ENCODE results near the gene GRIP1. TPM values are rescaled to one million over a fixed set of nuclear protein-coding genes. Genes with fewer than 3 reads are reported as not detected.

The GRIP1 gene
- total RNA-seq, 1 donor from 2014 or later: 9.1 TPM

DNA sequence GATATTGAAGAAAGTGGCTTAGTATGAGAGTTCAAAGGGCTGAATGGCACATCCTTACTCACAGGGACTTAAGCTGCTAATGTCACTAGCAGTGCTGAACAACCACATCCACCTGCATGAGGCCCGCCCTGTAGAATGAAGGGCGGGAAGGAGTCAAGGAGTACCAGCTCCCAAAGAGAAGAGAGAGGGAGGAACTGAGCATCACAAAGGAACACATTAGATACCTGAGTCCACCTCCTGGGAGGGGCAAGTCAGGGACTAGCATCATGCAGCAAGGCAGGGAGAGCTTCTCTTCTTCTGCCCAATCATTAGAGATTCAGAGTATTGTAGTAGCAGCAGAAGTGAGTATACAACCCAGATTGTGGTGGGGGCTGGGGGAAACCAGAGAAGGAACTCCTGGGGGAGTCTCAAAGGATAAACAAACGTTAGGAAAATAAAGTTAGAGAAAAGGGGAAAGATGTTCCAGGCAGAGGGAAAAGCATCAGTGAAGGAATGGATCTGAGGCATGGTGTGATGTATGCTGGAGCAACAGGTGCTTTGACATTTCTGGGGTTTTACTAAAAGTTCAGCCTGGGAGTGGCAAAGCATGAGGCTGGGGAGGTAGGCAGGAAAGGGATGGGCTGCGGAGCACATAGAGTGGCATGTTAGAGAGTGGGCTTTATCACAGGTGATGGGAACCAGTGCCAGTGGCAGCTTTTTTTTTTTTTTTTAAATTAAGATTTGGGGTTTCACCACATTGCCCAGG is 21.0 kb upstream of the GRIP1 start:
- TF ChIP-seq, protein P1, sequence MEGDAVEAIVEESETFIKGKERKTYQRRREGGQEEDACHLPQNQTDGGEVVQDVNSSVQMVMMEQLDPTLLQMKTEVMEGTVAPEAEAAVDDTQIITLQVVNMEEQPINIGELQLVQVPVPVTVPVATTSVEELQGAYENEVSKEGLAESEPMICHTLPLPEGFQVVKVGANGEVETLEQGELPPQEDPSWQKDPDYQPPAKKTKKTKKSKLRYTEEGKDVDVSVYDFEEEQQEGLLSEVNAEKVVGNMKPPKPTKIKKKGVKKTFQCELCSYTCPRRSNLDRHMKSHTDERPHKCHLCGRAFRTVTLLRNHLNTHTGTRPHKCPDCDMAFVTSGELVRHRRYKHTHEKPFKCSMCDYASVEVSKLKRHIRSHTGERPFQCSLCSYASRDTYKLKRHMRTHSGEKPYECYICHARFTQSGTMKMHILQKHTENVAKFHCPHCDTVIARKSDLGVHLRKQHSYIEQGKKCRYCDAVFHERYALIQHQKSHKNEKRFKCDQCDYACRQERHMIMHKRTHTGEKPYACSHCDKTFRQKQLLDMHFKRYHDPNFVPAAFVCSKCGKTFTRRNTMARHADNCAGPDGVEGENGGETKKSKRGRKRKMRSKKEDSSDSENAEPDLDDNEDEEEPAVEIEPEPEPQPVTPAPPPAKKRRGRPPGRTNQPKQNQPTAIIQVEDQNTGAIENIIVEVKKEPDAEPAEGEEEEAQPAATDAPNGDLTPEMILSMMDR (IDR thresholded peaks at IDR 0.05): no peak
- H3K27ac Mint-ChIP-seq (ENCODE audit: unreplicated experiment): no peak overlapping the region
- no peaks in the 10 kb centered on the region for H3K36me3 Mint-ChIP-seq (ENCODE audit: unreplicated experiment)
- no peak for DNase-seq (ENCODE audit: extremely low spot score, unreplicated experiment)
- H3K4me3 Mint-ChIP-seq (ENCODE audit: unreplicated experiment): no peak overlapping the region
- peaks cover 35% of the 10 kb centered on the region for H3K27me3 Mint-ChIP-seq (ENCODE audit: unreplicated experiment)
- no peaks in the 10 kb centered on the region for H3K9me3 Mint-ChIP-seq (ENCODE audit: unreplicated experiment)
- no peaks in the 10 kb centered on the region for H3K4me1 Mint-ChIP-seq (ENCODE audit: unreplicated experiment)

DNA sequence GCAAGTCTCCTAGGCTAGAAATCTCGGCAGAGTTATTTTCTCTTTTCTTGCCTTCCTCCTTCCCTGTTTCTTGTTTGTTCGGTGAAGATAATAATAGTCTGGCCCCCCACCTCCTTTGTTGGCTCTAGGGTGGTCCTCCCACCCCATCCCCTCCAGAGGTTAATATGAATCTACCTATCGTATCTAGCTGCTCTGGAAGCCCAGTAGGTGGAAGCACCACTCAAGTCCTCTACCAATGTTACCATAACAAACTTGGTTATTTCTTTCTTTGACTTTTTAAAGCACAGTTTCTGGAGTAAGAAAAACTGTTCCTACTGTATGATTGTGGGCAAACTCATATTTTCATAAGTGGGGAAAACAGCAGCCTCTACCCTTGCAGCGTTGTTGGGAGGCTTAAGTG is 19.7 kb upstream of the GRIP1 start:
- Mint-ChIP-seq H3K4me3 (ENCODE audit: unreplicated experiment) (no peak overlapping the region), H3K27ac (ENCODE audit: unreplicated experiment) (no peak overlapping the region), H3K4me1 (ENCODE audit: unreplicated experiment) (no peaks in the 10 kb centered on the region), H3K36me3 (ENCODE audit: unreplicated experiment) (no peaks in the 10 kb centered on the region), H3K27me3 (ENCODE audit: unreplicated experiment) (peaks cover 32% of the 10 kb centered on the region), H3K9me3 (ENCODE audit: unreplicated experiment) (no peaks in the 10 kb centered on the region)
- no peak for DNase-seq (ENCODE audit: extremely low spot score, unreplicated experiment)
- TF ChIP-seq, protein P1 (IDR thresholded peaks at IDR 0.05): no peak

DNA sequence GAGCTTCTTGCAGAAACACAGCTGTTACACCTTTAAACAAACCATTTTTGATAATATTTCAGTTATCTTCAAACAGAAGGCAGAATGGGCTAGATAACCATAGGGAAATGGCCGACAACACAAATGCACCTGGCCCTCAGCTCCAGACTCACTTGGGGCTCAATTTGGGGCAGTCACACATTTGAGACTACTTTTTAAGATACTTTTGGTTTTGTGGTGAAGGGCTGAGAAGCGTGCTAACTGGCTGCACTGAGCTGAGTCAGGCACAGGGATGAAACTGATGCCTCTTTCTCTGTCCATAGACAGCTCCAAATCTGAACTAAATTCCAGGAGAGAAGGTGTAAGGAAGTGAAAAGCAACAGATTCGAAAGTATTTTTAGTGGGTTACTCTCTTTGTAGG is 18.5 kb upstream of the GRIP1 start:
- H3K36me3 Mint-ChIP-seq (ENCODE audit: unreplicated experiment): no peaks in the 10 kb centered on the region
- H3K4me3 Mint-ChIP-seq (ENCODE audit: unreplicated experiment): no peak overlapping the region
- no peak for DNase-seq (ENCODE audit: extremely low spot score, unreplicated experiment)
- H3K9me3 Mint-ChIP-seq (ENCODE audit: unreplicated experiment): no peaks in the 10 kb centered on the region
- H3K27ac Mint-ChIP-seq (ENCODE audit: unreplicated experiment): no peak overlapping the region
- TF ChIP-seq, protein P1 (IDR thresholded peaks at IDR 0.05): no peak
- peaks cover 22% of the 10 kb centered on the region for H3K27me3 Mint-ChIP-seq (ENCODE audit: unreplicated experiment)
- H3K4me1 Mint-ChIP-seq (ENCODE audit: unreplicated experiment): no peaks in the 10 kb centered on the region

DNA sequence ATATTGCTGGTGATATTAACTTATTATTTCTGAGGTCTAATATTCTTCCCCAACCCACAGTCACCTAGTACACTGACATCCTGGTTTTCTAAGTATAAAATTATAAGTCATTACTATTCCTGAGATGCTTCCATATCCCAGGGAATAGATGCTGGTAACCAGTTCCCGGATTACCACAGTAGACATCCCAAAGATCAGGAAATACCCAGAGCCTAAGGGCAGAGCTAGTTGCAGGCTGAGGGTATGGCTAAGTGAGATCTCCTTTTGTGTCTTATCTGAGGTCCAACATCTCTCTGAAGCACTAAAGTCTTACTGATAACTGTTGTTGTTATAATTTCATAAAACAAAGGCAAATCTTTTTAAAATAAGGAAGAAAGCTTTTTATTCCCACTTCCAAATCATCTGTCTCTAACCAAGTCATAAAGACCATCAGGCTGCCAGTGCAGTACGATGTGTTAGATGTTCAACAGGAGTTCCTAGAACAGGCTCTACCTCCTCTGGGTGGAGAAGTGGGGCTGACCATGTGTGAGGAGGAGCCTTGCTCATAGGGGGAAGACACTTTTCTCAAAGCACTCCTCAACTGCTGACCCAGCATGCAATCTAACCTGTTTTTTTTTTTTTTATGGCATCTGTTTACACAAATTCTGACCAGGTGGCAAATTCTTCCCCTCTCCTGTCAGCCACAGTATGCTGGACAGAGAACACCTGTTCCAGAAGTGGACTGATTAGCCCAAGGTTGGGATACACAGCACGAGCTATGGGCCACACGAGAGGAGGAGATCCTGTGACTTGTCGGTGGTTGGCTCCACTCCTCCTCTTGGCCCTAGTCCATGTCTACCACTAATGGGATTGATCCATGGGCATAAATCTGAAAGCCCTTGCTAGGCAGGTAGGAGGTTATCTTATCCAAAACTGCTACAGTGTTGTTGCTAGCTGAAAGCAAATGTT is 16.1 kb upstream of the GRIP1 start:
- no peak for DNase-seq (ENCODE audit: extremely low spot score, unreplicated experiment)
- no peak overlapping the region for H3K27ac Mint-ChIP-seq (ENCODE audit: unreplicated experiment)
- H3K36me3 Mint-ChIP-seq (ENCODE audit: unreplicated experiment): no peaks in the 10 kb centered on the region
- H3K4me1 Mint-ChIP-seq (ENCODE audit: unreplicated experiment): no peaks in the 10 kb centered on the region
- H3K27me3 Mint-ChIP-seq (ENCODE audit: unreplicated experiment): peaks cover 7% of the 10 kb centered on the region
- H3K4me3 Mint-ChIP-seq (ENCODE audit: unreplicated experiment): no peak overlapping the region
- TF ChIP-seq, protein P1 (IDR thresholded peaks at IDR 0.05): no peak
- H3K9me3 Mint-ChIP-seq (ENCODE audit: unreplicated experiment): no peaks in the 10 kb centered on the region
